CD4-positive, CD25-positive, alpha-beta regulatory T cell (primary cell): ENCODE measurements around the gene AKAP7. TPM values are rescaled to one million over a fixed set of nuclear protein-coding genes. Genes with fewer than 3 reads are reported as not detected.
A peak's percentile ranks its signal among the peaks of the same experiment; 100 is the strongest.

Experiments used
- ATAC-seq, 2 donors: fragments of 150-1000 bp; cut with Tn5 transposase; one replicate each; pipeline ENCODE4 v1.10.0; 2021; ENCODE audit warnings: low read depth in 2 of 2, moderate number of reproducible peaks in 2 of 2, moderate library complexity in 1 of 2
- DNase-seq, 3 donors: peaks; one replicate each; pipeline versions ENCODE4 v3.0.0 to v3.0.0-alpha.2; 2012 to 2022; ENCODE audit warnings: mixed read lengths in 1 of 3
- H3K27ac ChIP-seq: one replicate; pipeline ENCODE4 v1.7.0; 2013; ENCODE audit warnings: mild to moderate bottlenecking, low read length; ENCODE audit not compliant: insufficient read depth, poor library complexity, severe bottlenecking
- H3K27me3 ChIP-seq: one replicate; pipeline ENCODE4 v1.7.0; 2013; ENCODE audit warnings: low read length; ENCODE audit not compliant: control insufficient read depth, insufficient read depth
- H3K36me3 ChIP-seq: one replicate; pipeline ENCODE4 v1.7.0; 2013; ENCODE audit warnings: mild to moderate bottlenecking, low read length, moderate library complexity; ENCODE audit not compliant: control insufficient read depth, insufficient read depth
- H3K4me1 ChIP-seq: 2 replicates; pipeline ENCODE4 v1.7.0; 2013; ENCODE audit warnings: mild to moderate bottlenecking, low read length; ENCODE audit not compliant: insufficient read depth, control insufficient read depth, poor library complexity, severe bottlenecking
- H3K4me3 ChIP-seq: one replicate; pipeline ENCODE4 v1.7.0; 2013; ENCODE audit warnings: low read depth, mild to moderate bottlenecking, low read length, moderate library complexity
- H3K9me3 ChIP-seq, 2 experiments: 1 replicate in 1 of 2; 2 replicates in 1 of 2; pipeline ENCODE4 v1.7.0; 2013; ENCODE audit warnings: low read length in 2 of 2, mild to moderate bottlenecking in 1 of 2, moderate library complexity in 1 of 2; ENCODE audit not compliant: control insufficient read depth in 2 of 2
- H3K27ac Mint-ChIP-seq, 3 donors: one replicate each; pipeline ENCODE4 v1.8.0; 2020 to 2022; ENCODE audit warnings: mild to moderate bottlenecking in 3 of 3, mixed read lengths in 3 of 3, moderate library complexity in 2 of 3
- H3K27me3 Mint-ChIP-seq: one replicate; pipeline ENCODE4 v1.8.0; 2022; ENCODE audit warnings: mild to moderate bottlenecking, mixed read lengths
- H3K36me3 Mint-ChIP-seq: one replicate; pipeline ENCODE4 v1.8.0; 2020; ENCODE audit warnings: mixed read lengths
- H3K4me1 Mint-ChIP-seq, 4 donors: one replicate each; pipeline ENCODE4 v1.8.0; 2020 to 2022; ENCODE audit warnings: mixed read lengths in 4 of 4, mild to moderate bottlenecking in 1 of 4
- H3K4me3 Mint-ChIP-seq, 4 donors: one replicate each; pipeline ENCODE4 v1.8.0; 2020 to 2022; ENCODE audit warnings: mild to moderate bottlenecking in 4 of 4, mixed read lengths in 4 of 4, moderate library complexity in 3 of 4
- H3K9me3 Mint-ChIP-seq, 7 donors: one replicate each; pipeline ENCODE4 v1.8.0; 2020 to 2022; ENCODE audit warnings: mixed read lengths in 7 of 7, mild to moderate bottlenecking in 3 of 7, moderate library complexity in 2 of 7
- polyA plus RNA-seq, 4 donors: library from polyadenylated mRNA; unstranded; fragments of 300-500 nt; fragmentation: Illumina TruSeq; gene quantifications; one replicate each; pipeline ENCODE4 v1.2.3, GENCODE V29; 2021
- total RNA-seq: library from RNA; stranded (reverse); gene quantifications from one replicate; pipeline ENCODE4 v1.2.3, GENCODE V29; 2022

AKAP7 gene
- total and polyA plus RNA-seq, 5 donors from 2014 or later: 3.0 to 20.6 (median 10.5) TPM

DNA sequence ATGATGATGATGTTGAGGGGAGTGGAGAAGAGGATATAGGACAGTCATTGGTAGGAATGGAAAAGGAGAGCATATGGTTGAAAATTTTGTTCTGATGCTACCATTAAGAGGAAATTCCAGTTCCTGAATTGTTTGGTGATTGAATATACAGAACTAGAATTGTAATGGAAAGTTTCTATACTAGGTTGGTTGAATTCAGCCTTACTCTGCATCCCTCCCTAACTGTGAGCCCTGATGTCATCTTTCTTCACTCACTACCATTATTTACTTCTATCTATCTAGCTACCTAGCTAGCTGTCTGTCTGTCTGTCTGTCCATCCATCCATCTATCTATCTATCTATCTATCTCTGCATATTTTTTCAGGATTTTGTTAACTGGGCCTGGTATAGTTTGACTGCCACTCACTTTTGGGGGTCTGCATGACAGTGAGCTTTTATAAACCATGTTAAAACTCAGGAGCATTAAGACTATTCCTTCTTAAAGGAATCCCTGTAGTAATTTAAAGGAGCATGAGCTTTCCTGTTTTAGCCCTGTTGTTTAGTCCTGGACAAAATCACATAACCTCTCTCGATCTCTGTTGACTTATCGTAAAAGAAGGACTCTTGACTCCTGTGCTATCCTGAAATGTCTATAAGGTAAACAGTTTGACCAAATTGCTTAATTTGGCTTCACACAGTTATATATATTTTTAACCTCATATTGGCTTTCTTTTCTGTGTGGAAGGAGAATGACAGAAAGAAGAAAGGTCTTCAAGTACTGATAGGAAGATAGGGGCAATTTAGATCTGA is 71.4 kb downstream of the AKAP7 start:
- H3K27ac ChIP-seq: no peak overlapping the region
- ATAC-seq: no peak
- peaks cover 0 to 1% (median 0%) of the 10 kb centered on the region in 7 donors for H3K9me3 Mint-ChIP-seq
- peaks cover 21 to 63% (median 48%) of the 10 kb centered on the region in 4 donors for H3K4me1 Mint-ChIP-seq
- no peaks in the 10 kb centered on the region for H3K9me3 ChIP-seq
- H3K4me1 ChIP-seq: peaks cover 17% of the 10 kb centered on the region
- peaks cover 2% of the 10 kb centered on the region for H3K36me3 ChIP-seq
- peaks cover 12% of the 10 kb centered on the region for H3K36me3 Mint-ChIP-seq
- DNase-seq: no peak
- H3K27me3 Mint-ChIP-seq: no peaks in the 10 kb centered on the region
- H3K27ac Mint-ChIP-seq: peak overlapping the region; percentile 8 to 92 (median 78)
- H3K4me3 ChIP-seq: no peak overlapping the region
- H3K4me3 Mint-ChIP-seq: peak overlapping the region; percentile 2 to 66 (median 12)
- H3K27me3 ChIP-seq: no peaks in the 10 kb centered on the region

DNA sequence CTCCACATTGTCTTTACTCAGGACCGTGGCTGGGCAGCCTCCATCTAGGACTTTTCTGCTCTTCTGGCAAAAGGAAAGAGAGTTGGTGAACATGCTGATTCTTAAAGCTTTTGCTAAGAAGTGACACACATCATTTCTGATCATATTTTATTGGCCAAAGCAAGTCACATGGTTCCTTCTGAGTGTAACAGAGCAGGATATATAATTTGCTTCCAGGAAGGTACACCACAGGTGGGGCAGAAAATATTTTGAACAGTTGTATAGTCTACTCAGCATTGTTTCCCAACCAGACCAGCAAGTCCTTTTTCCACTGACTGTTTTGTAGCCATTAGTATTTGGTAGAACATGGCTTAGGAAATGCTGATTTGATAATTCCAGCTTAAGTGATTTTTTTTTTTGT is 73.5 kb downstream of the AKAP7 start:
- ATAC-seq (peak; percentile 70 to 84), DNase-seq (peak in 1 of 3 donors; percentile 59)
- Mint-ChIP-seq H3K9me3 (peaks cover 0 to 2% (median 0%) of the 10 kb centered on the region in 7 donors), H3K4me1 (peaks cover 18 to 69% (median 56%) of the 10 kb centered on the region in 4 donors), H3K4me3 (peak overlapping the region in 2 of 4 donors; percentile 10 to 37), H3K27ac (peak overlapping the region; percentile 1 to 91 (median 77)), H3K36me3 (peaks cover 12% of the 10 kb centered on the region), H3K27me3 (no peaks in the 10 kb centered on the region)
- Histone ChIP-seq H3K9me3 (no peaks in the 10 kb centered on the region), H3K4me1 (peaks cover 6% of the 10 kb centered on the region), H3K27ac (no peak overlapping the region), H3K36me3 (peaks cover 2% of the 10 kb centered on the region), H3K27me3 (no peaks in the 10 kb centered on the region), H3K4me3 (no peak overlapping the region)

DNA sequence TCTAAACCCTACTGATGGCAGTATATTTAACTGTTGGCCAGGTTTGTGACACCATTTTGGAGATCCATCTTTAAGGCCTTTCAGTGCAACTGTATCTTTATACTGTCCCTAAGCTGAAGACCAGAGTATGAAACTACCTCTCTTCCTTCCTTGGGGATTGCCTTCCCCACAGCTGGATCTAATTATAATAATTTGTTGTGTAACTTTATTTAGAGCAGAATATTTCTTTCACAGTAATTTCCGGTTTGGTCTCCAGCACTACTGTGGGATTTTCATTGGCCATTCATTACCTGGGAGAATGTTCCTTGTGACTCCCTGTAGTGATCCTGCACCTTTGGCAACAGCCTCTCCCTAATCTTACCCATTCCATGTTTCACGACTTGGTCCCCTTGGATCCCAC is 75.2 kb downstream of the AKAP7 start:
- Mint-ChIP-seq H3K9me3 (peaks cover 0 to 2% (median 0%) of the 10 kb centered on the region in 7 donors), H3K36me3 (peaks cover 14% of the 10 kb centered on the region), H3K4me1 (peaks cover 29 to 72% (median 56%) of the 10 kb centered on the region in 4 donors), H3K4me3 (no peak overlapping the region), H3K27me3 (no peaks in the 10 kb centered on the region), H3K27ac (peak overlapping the region; percentile 24 to 45 (median 40))
- peaks cover 2% of the 10 kb centered on the region for H3K36me3 ChIP-seq
- H3K4me1 ChIP-seq: peaks cover 6% of the 10 kb centered on the region
- ATAC-seq (no peak), DNase-seq (no peak)
- H3K27me3 ChIP-seq: no peaks in the 10 kb centered on the region
- no peak overlapping the region for H3K4me3 ChIP-seq
- H3K9me3 ChIP-seq: no peaks in the 10 kb centered on the region
- no peak overlapping the region for H3K27ac ChIP-seq

DNA sequence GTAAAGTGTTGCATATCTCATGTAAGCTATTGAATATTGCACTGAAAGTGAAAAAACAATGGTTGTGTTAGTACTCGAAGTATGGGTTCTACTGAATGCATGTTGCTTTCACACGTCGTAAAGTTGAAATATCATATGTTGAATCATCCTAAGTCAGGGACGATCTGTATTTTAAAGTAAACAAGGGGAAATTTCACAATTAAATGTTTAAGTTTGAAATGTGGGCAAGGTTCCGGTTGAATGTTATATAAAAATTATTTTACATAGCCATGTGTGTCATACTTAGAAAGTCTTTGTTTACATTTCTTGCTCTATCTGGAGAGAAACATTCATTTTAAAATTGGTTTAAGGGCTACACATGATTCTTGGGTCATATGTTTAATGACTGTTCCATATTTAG is 76.8 kb downstream of the AKAP7 start:
- Histone ChIP-seq H3K27ac (no peak overlapping the region), H3K4me1 (peaks cover 5% of the 10 kb centered on the region), H3K4me3 (no peak overlapping the region), H3K9me3 (no peaks in the 10 kb centered on the region), H3K27me3 (no peaks in the 10 kb centered on the region), H3K36me3 (peaks cover 2% of the 10 kb centered on the region)
- ATAC-seq (no peak), DNase-seq (no peak)
- Mint-ChIP-seq H3K4me1 (peaks cover 25 to 70% (median 51%) of the 10 kb centered on the region in 4 donors), H3K4me3 (no peak overlapping the region), H3K27ac (no peak overlapping the region), H3K36me3 (peaks cover 16% of the 10 kb centered on the region), H3K9me3 (peaks cover 0 to 2% (median 0%) of the 10 kb centered on the region in 7 donors), H3K27me3 (no peaks in the 10 kb centered on the region)

DNA sequence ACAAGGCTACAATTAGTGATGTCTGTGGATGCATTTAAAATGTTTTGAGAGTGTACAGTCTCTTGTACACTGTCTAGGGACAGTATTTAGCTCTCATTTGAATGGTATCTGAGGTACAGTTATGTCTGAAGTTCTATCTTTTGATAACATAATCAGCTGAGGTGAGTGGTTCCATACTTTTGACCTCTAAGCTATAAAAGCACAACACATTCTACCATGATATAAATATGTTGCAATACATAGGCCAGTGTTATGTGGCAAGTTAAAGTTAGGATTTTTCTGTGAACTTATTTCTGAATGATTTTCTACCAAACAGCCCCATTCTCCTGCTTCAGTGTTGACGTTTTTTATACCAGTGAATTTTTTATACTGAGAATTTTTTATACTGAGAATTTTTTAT is 77.6 kb downstream of the AKAP7 start:
- Histone ChIP-seq H3K4me3 (no peak overlapping the region), H3K36me3 (peaks cover 2% of the 10 kb centered on the region), H3K4me1 (peaks cover 5% of the 10 kb centered on the region), H3K27me3 (no peaks in the 10 kb centered on the region), H3K27ac (no peak overlapping the region), H3K9me3 (no peaks in the 10 kb centered on the region)
- Mint-ChIP-seq H3K27me3 (no peaks in the 10 kb centered on the region), H3K36me3 (peaks cover 12% of the 10 kb centered on the region), H3K4me1 (peaks cover 22 to 68% (median 46%) of the 10 kb centered on the region in 4 donors), H3K4me3 (no peak overlapping the region), H3K9me3 (peaks cover 0 to 2% (median 0%) of the 10 kb centered on the region in 7 donors), H3K27ac (peak overlapping the region; percentile 17 to 59 (median 57))
- no peak for DNase-seq
- no peak for ATAC-seq

DNA sequence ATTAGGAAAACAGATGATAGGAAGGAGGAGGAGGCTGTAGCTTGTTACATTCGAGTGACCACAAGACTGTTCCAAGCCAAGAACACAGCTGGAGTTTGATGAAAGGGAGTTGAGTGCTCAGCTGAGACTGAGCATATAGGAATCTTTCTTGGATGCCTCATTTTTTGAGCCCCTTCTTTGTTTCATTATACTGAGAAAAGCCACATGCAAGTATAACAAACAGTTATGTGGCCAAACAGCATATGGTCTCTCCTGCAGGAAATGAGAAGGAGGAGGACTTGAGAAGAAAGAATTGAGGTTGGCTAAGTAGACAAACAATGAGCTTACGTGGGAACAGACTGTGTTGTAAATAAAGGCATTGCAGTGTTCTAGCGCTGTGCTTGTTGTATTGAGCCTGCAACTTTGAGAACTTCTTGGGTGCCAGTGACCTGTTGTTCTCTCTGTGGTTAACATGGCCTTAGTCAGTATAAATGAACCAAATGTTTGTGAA is 78.3 kb downstream of the AKAP7 start:
- peak in 1 of 2 donors; percentile 19 for ATAC-seq
- no peaks in the 10 kb centered on the region for H3K27me3 ChIP-seq
- Mint-ChIP-seq H3K4me1 (peaks cover 20 to 61% (median 45%) of the 10 kb centered on the region in 4 donors), H3K36me3 (peaks cover 12% of the 10 kb centered on the region), H3K27ac (peak overlapping the region; percentile 28 to 73 (median 73)), H3K27me3 (no peaks in the 10 kb centered on the region), H3K4me3 (peak overlapping the region in 2 of 4 donors; percentile 4 to 16), H3K9me3 (peaks cover 0 to 2% (median 0%) of the 10 kb centered on the region in 7 donors)
- peaks cover 2% of the 10 kb centered on the region for H3K36me3 ChIP-seq
- peaks cover 5% of the 10 kb centered on the region for H3K4me1 ChIP-seq
- H3K4me3 ChIP-seq: peak overlapping the region; percentile 1
- no peak for DNase-seq
- H3K27ac ChIP-seq: no peak overlapping the region
- H3K9me3 ChIP-seq: no peaks in the 10 kb centered on the region

DNA sequence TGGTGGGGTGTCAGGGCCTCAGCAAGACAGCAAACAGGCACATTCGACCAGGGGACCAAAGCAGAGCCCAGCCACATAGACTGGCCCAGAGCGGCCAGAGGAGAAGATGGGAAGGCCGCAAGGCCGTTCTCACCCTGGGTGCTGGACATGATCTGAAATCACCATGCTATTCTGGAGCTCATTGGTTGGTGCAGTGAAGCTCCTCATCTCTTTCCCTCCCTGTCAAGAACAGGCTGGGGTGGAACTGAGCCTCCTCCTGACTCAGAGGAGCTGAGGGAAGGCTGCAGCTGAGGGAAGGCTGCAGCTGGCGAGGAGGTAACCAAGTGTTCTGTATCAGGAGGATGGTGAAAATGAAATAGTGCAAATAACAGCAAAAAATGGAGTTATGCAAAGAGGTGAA is 80.0 kb downstream of the AKAP7 start:
- H3K36me3 ChIP-seq: no peaks in the 10 kb centered on the region
- no peaks in the 10 kb centered on the region for H3K9me3 ChIP-seq
- peak overlapping the region in 3 of 4 donors; percentile 7 to 21 (median 10) for H3K4me3 Mint-ChIP-seq
- peaks cover 17 to 61% (median 41%) of the 10 kb centered on the region in 4 donors for H3K4me1 Mint-ChIP-seq
- H3K27ac Mint-ChIP-seq: peak overlapping the region in 1 of 3 donors; percentile 43
- H3K9me3 Mint-ChIP-seq: peaks cover 0 to 2% (median 0%) of the 10 kb centered on the region in 7 donors
- peaks cover 5% of the 10 kb centered on the region for H3K4me1 ChIP-seq
- H3K27me3 ChIP-seq: no peaks in the 10 kb centered on the region
- H3K4me3 ChIP-seq: no peak overlapping the region
- ATAC-seq (no peak), DNase-seq (no peak)
- no peaks in the 10 kb centered on the region for H3K27me3 Mint-ChIP-seq
- H3K27ac ChIP-seq: no peak overlapping the region
- peaks cover 15% of the 10 kb centered on the region for H3K36me3 Mint-ChIP-seq
